MM.1S (cell line): Measurements from ENCODE around the gene TMEM250.

Experiments used
- DNase-seq: peaks from one replicate; pipeline ENCODE4 v3.0.0-alpha.2; 2015
- H2AFZ ChIP-seq: fragments of 300-600 bp; sonication (generic); 2 replicates; pipeline ENCODE4 v1.6.0; 2016; ENCODE audit warnings: antibody characterized with exemption, low read length
- H3F3A ChIP-seq: fragments of 300-600 bp; sonication (generic); 2 replicates; pipeline ENCODE4 v1.6.1; 2016; ENCODE audit warnings: mild to moderate bottlenecking, antibody characterized with exemption, low read length, moderate library complexity, mixed read lengths; ENCODE audit not compliant: insufficient read depth
- H3K27ac ChIP-seq: fragments of 300-600 bp; sonication (generic); 2 replicates; pipeline ENCODE4 v1.5.1; 2016; ENCODE audit warnings: mild to moderate bottlenecking, low read length
- H3K27me3 ChIP-seq: fragments of 300-600 bp; sonication (generic); replicated peaks from 2 replicates; pipeline ENCODE4 v1.6.0; 2016; ENCODE audit warnings: low read length; ENCODE audit not compliant: insufficient read depth
- H3K36me3 ChIP-seq: fragments of 300-600 bp; sonication (generic); replicated peaks from 2 replicates; pipeline ENCODE4 v1.6.1; 2016; ENCODE audit warnings: mild to moderate bottlenecking, low read length, mixed read lengths; ENCODE audit not compliant: insufficient read depth
- H3K4me1 ChIP-seq: fragments of 300-600 bp; sonication (generic); 2 replicates; pipeline ENCODE4 v1.6.1; 2016; ENCODE audit warnings: low read length, mixed read lengths
- H3K4me2 ChIP-seq: fragments of 300-600 bp; sonication (generic); 2 replicates; pipeline ENCODE4 v1.6.0; 2016; ENCODE audit warnings: low read depth, low read length
- H3K4me3 ChIP-seq: fragments of 300-600 bp; sonication (generic); 2 replicates; pipeline ENCODE4 v1.5.1; 2016; ENCODE audit warnings: low read length, mixed read lengths
- H3K79me2 ChIP-seq: fragments of 300-600 bp; sonication (generic); 2 replicates; pipeline ENCODE4 v1.6.1; 2016; ENCODE audit warnings: mixed run types, low read length, mixed read lengths
- H3K9ac ChIP-seq: fragments of 300-600 bp; sonication (generic); 2 replicates; pipeline ENCODE4 v1.6.1; 2016; ENCODE audit warnings: low read length, mixed read lengths
- H3K9me2 ChIP-seq: fragments of 300-600 bp; sonication (generic); replicated peaks from 2 replicates; pipeline ENCODE4 v1.6.1; 2016; ENCODE audit warnings: mild to moderate bottlenecking, low read length, mixed read lengths; ENCODE audit not compliant: insufficient read depth
- H3K9me3 ChIP-seq: fragments of 300-600 bp; sonication (generic); replicated peaks from 2 replicates; pipeline ENCODE4 v1.6.1; 2016; ENCODE audit warnings: mild to moderate bottlenecking, low read length, mixed read lengths; ENCODE audit not compliant: insufficient read depth
- H4K20me1 ChIP-seq: fragments of 300-600 bp; sonication (generic); 2 replicates; pipeline ENCODE4 v1.6.1; 2016; ENCODE audit warnings: mild to moderate bottlenecking, low read length, moderate library complexity, mixed read lengths; ENCODE audit not compliant: insufficient read depth
- EZH2 ChIP-seq: fragments of 300-600 bp; sonication (generic); optimal IDR thresholded peaks from 2 replicates; pipeline ENCODE3; 2017; ENCODE audit warnings: low read depth, mild to moderate bottlenecking, antibody characterized with exemption, low read length, mixed read lengths
- EZH2phosphoT487 ChIP-seq: fragments of 300-600 bp; sonication (generic); IDR thresholded peaks from 2 replicates; pipeline ENCODE4 v1.6.1; 2018; ENCODE audit warnings: antibody characterized with exemption, low read length
- TF ChIP-seq, protein P1 (sequence below): fragments of 300-600 bp; sonication (generic); IDR thresholded peaks from 2 replicates; pipeline ENCODE4 v1.5.1; 2016; ENCODE audit warnings: antibody characterized with exemption, low read length, mixed read lengths

The TMEM250 gene

DNA sequence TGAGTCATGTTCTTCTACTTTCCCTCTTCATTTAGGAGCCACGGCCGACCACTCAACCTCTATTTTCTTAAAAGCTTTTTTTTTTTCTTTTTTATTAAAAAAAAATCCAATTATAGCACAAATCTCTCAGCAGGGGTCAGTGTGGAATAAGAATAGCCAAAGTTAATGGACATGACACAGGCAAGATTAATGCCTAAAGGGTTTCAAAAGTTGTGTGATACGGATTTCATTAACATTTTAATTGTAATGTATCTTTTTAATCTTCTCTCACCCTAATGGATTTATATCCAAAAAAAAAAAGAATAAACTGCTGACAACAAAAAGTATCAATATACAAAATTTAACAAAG, 29.0 kb downstream of the TMEM250 start:
- no peaks in the 10 kb centered on the region for H3K36me3 ChIP-seq
- H3K27me3 ChIP-seq: peaks cover 99% of the 10 kb centered on the region
- H3K9me2 ChIP-seq: no peaks in the 10 kb centered on the region
- no peak overlapping the region for H3K9ac ChIP-seq
- H3K4me1 ChIP-seq: no peaks in the 10 kb centered on the region
- H4K20me1 ChIP-seq: no peaks in the 10 kb centered on the region
- TF ChIP-seq, protein P1, sequence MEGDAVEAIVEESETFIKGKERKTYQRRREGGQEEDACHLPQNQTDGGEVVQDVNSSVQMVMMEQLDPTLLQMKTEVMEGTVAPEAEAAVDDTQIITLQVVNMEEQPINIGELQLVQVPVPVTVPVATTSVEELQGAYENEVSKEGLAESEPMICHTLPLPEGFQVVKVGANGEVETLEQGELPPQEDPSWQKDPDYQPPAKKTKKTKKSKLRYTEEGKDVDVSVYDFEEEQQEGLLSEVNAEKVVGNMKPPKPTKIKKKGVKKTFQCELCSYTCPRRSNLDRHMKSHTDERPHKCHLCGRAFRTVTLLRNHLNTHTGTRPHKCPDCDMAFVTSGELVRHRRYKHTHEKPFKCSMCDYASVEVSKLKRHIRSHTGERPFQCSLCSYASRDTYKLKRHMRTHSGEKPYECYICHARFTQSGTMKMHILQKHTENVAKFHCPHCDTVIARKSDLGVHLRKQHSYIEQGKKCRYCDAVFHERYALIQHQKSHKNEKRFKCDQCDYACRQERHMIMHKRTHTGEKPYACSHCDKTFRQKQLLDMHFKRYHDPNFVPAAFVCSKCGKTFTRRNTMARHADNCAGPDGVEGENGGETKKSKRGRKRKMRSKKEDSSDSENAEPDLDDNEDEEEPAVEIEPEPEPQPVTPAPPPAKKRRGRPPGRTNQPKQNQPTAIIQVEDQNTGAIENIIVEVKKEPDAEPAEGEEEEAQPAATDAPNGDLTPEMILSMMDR: peak; percentile 35
- TF ChIP-seq EZH2phosphoT487: no peak
- no peak for DNase-seq
- no peak overlapping the region for H2AFZ ChIP-seq
- H3K79me2 ChIP-seq: no peaks in the 10 kb centered on the region
- H3K4me3 ChIP-seq: no peak overlapping the region
- H3K9me3 ChIP-seq: no peaks in the 10 kb centered on the region
- no peak overlapping the region for H3K27ac ChIP-seq
- no peaks in the 10 kb centered on the region for H3F3A ChIP-seq
- no peak overlapping the region for H3K4me2 ChIP-seq

DNA sequence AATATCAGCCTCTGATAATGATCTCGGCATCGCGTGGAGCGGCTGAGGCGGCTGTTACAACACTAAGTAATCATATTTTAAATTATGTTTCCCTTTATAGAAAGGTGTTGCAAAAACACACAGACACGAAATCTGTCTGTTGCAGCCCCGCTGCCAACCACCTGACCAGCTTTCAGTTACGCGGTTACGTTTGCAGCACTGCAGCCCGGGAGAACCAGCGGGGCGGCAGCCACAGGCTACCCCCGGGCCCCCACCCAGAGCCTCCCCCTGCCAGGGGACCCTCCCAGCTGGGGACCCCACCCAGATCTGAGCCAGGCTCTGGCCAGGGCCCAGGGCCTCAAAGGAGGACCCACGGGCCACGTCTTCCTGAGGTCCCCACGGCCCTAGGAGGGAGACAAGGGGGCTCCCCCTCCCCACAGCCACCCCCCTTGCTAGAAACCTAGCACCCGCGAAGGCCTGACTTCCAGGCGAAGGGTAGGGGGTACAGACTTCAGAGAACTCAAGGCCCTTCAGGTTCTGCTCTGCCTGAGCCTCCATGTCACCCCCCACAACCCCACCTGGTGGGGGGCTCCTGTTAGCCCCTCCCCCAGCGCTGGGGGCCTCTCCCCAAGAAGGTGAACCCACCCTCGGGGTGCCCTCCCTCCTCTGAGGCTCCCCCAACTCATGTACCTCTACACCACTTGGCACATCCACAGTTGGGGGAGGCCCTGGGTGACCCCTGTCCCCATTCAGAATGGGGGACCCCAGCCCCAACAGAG, 29.6 kb downstream of the TMEM250 start:
- DNase-seq: no peak
- H3K9ac ChIP-seq: no peak overlapping the region

DNA sequence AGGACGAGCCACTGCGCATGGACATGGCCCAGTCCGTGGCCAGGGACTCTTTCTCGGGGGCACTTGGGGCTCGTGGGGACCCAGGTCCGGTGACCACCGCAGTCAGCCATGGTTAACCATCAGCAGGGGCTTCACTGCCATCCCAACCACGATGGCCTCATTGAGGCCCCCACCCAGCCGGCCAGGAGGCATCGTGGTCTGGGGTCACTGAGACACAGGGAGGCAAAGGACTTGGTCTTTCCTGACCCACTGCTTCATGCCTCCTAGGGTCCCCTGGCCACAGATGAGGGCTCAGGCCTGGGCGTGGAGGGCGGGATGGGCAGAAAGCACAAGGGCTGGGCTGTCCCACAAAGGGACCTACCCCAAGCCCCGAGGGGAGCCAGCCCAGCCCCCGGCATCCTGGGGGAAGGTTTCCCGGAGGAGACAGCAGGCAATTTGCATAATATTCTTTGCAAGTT, 30.2 kb downstream of the TMEM250 start:
- DNase-seq: no peak
- no peaks in the 10 kb centered on the region for H3K9me2 ChIP-seq
- no peak overlapping the region for H3K4me3 ChIP-seq
- TF ChIP-seq, protein P1: no peak
- TF ChIP-seq EZH2phosphoT487 (no peak), EZH2 (no peak)
- no peaks in the 10 kb centered on the region for H3K4me1 ChIP-seq
- no peak overlapping the region for H3K9ac ChIP-seq
- H3K79me2 ChIP-seq: no peaks in the 10 kb centered on the region
- peak overlapping the region; percentile 37; the same call in 1 of the 2 replicates for H3K4me2 ChIP-seq
- H3K9me3 ChIP-seq: no peaks in the 10 kb centered on the region
- no peak overlapping the region for H3K27ac ChIP-seq
- no peak overlapping the region for H2AFZ ChIP-seq
- H4K20me1 ChIP-seq: no peaks in the 10 kb centered on the region
- H3F3A ChIP-seq: no peaks in the 10 kb centered on the region
- peaks cover 100% of the 10 kb centered on the region for H3K27me3 ChIP-seq
- no peaks in the 10 kb centered on the region for H3K36me3 ChIP-seq

More for the DNA sequence above, 29.6 kb downstream of the TMEM250 start:
- no peaks in the 10 kb centered on the region for H4K20me1 ChIP-seq
- H3K9me2 ChIP-seq: no peaks in the 10 kb centered on the region
- TF ChIP-seq, protein P1: no peak
- TF ChIP-seq EZH2phosphoT487 (no peak), EZH2 (no peak)
- no peaks in the 10 kb centered on the region for H3F3A ChIP-seq
- H2AFZ ChIP-seq: no peak overlapping the region
- H3K4me2 ChIP-seq: peak overlapping the region; percentile 37; the same call in 1 of the 2 replicates
- no peaks in the 10 kb centered on the region for H3K9me3 ChIP-seq
- no peak overlapping the region for H3K27ac ChIP-seq
- no peaks in the 10 kb centered on the region for H3K79me2 ChIP-seq
- peaks cover 100% of the 10 kb centered on the region for H3K27me3 ChIP-seq
- H3K4me1 ChIP-seq: no peaks in the 10 kb centered on the region
- H3K4me3 ChIP-seq: no peak overlapping the region
- H3K36me3 ChIP-seq: no peaks in the 10 kb centered on the region
